Measurements from ENCODE around the gene ATAD1.
"Not testable (repeated sequence)": the region's sequence is repeated elsewhere in the genome, so short reads cannot be mapped to it uniquely, and the experiment has no call there.

The ATAD1 gene

GRCh38 chr10:87817609-87818504 is at the start of gene ATAD1:
ATAD1 (minus strand) TSS chr10:87818226; CDS start chr10:87814599, 3,627 bp downstream.
- DNase-seq (ENCODE audit: low read depth): peak; percentile 85

DNA sequence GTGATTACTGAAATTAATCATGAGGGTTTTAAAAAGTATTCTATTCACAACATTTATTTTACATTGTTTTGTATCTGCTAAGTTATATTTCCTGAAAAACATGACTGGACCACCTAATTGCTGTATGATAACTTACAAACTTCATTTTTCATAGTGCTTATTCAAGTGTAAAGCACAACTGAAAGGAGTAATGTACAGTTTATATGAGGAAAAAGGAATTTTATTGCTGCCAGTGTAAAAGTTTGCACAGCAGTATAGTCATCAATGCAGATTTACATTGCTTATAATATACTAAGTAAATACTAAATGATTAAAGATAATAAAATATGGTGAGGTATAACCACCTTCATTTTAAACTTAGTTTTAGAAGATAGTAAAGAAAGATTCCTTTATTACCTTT is 49.4 kb upstream of the ATAD1 start:
- DNase-seq (ENCODE audit: low read depth): no peak

- no peak for DNase-seq (ENCODE audit: low read depth)
Observed at GRCh38 chr10:87866412-87866974, 48.5 kb upstream of the ATAD1 start.

DNA sequence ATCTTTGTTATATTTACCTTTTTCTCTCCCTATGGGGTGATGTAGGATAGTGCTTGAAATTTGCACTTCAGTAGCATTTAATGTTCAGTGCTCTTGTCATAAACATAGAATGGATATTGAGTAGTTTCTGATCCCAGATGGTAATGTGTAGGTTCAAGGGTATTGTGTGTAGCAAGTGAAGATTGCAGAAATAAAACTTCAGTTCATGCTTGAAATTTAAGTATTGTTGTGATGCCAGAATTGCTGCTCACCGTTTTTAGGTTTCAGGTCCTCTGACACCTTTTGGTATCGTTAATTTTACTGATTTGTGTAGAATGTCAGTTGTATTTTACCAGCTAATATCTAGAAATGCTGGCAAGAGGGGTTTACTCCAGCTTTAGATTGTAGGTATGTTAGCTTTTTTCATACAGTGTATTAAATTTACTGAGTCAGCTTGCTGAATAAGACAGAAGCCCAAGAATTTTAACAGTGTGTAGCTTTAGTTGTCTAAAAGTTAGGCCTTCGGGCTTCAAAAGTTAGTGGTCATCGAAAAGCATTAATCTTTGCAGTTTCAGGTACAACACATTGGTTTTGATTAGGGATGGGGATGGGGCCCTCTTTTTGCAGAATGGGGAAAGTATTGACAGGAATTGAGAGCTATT is 47.3 kb upstream of the ATAD1 start:
- no peak for DNase-seq (ENCODE audit: low read depth)

DNA sequence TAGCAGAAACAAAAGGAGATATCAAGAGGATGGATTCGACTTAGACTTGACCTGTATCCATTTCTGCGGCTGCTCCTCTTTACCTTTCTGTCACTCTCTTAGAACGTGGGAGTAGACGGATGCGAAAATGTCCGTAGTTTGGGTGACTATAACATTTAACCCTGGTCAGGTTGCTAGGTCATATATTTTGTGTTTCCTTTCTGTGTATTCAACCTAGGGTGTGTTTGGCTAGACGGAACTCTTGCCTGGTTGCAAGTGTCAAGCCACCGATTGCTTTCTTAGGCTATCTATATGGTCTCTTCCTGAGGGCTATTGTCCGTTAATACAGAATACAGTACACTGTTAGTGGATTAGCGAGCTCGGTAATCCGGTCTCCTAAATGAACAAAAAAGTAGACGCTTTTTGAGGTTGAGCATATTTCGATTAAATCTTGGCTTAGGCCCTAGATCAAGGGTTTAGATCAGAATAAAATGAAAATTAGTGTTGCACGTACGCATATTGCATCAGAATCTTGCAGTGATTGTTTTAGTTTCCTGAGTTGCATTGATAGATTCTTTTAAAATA is 46.6 kb upstream of the ATAD1 start:
- DNase-seq (ENCODE audit: low read depth): no peak

DNA sequence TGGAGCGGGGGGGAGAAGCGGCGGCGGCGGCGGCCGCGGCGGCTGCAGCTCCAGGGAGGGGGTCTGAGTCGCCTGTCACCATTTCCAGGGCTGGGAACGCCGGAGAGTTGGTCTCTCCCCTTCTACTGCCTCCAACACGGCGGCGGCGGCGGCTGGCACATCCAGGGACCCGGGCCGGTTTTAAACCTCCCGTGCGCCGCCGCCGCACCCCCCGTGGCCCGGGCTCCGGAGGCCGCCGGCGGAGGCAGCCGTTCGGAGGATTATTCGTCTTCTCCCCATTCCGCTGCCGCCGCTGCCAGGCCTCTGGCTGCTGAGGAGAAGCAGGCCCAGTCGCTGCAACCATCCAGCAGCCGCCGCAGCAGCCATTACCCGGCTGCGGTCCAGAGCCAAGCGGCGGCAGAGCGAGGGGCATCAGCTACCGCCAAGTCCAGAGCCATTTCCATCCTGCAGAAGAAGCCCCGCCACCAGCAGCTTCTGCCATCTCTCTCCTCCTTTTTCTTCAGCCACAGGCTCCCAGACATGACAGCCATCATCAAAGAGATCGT is 46.0 kb upstream of the ATAD1 start:
- peak; percentile 7 for DNase-seq (ENCODE audit: low read depth)

DNA sequence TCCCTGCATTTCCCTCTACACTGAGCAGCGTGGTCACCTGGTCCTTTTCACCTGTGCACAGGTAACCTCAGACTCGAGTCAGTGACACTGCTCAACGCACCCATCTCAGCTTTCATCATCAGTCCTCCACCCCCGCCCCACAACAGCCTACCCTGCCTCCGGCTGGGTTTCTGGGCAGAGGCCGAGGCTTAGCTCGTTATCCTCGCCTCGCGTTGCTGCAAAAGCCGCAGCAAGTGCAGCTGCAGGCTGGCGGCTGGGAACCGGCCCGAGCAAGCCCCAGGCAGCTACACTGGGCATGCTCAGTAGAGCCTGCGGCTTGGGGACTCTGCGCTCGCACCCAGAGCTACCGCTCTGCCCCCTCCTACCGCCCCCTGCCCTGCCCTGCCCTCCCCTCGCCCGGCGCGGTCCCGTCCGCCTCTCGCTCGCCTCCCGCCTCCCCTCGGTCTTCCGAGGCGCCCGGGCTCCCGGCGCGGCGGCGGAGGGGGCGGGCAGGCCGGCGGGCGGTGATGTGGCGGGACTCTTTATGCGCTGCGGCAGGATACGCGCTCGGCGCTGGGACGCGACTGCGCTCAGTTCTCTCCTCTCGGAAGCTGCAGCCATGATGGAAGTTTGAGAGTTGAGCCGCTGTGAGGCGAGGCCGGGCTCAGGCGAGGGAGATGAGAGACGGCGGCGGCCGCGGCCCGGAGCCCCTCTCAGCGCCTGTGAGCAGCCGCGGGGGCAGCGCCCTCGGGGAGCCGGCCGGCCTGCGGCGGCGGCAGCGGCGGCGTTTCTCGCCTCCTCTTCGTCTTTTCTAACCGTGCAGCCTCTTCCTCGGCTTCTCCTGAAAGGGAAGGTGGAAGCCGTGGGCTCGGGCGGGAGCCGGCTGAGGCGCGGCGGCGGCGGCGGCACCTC is 45.3 kb upstream of the ATAD1 start, which contains the start of the genes KLLN and PTEN:
Gene KLLN (minus strand): TSS at position 481 of the 891 bp plus-strand sequence. CDS start 1,046 bp downstream, outside the sequence.
Gene PTEN (plus strand): TSS at position 573 of the 891 bp plus-strand sequence. CDS start 845 bp downstream, outside the sequence.
- peak; percentile 69 for DNase-seq (ENCODE audit: low read depth)

DNA sequence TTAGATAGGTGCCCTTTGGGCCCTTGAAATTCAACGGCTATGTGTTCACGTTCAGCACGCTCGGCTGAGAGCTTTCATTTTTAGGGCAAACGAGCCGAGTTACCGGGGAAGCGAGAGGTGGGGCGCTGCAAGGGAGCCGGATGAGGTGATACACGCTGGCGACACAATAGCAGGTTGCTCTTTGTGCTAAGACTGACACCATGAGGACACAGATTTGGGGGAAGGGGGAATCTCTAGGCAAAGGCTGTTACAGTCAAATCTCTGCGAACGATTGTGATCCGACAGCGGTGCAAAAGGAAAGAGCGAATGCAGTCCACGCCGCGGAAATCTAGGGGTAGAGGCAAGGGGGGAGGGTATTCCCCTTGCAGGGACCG is 44.6 kb upstream of the ATAD1 start:
- no peak for DNase-seq (ENCODE audit: low read depth)

GRCh38 chr10:87861953-87862678 is 44.1 kb upstream of the ATAD1 start:
- peak; percentile 87 for DNase-seq (ENCODE audit: low read depth)

DNA sequence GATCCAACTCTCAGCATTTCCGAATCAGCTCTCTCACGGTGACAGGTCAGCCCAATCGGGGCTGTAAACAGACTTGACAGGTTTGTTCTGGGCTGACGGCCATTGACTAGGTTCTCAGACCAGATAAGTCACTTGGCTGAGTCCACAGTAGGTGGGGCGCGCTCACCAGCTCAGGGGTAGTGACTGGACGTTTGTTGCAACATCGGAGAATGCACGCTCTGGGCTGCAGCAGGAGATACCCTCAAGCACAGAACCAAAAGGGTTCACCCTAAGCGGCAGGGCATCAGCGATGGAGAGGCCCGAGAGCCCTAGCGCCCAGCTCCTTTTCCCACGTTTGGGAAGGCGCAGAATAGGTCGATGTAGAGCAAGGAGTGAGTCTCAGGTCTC is 43.5 kb upstream of the ATAD1 start:
- DNase-seq (ENCODE audit: low read depth): no peak

GRCh38 chr10:87860816-87861403 is 42.9 kb upstream of the ATAD1 start:
- no peak for DNase-seq (ENCODE audit: low read depth)

- no peak for DNase-seq (ENCODE audit: low read depth)
Observed at GRCh38 chr10:87860156-87860795, 42.2 kb upstream of the ATAD1 start.

- not testable (repeated sequence) for DNase-seq (ENCODE audit: low read depth)
Observed at GRCh38 chr10:87855665-87856064, 37.6 kb upstream of the ATAD1 start.

GRCh38 chr10:87855247-87855646 is 37.2 kb upstream of the ATAD1 start:
- not testable (repeated sequence) for DNase-seq (ENCODE audit: low read depth)

- no peak for DNase-seq (ENCODE audit: low read depth)
Observed at GRCh38 chr10:87852089-87852488, 34.1 kb upstream of the ATAD1 start.

DNA sequence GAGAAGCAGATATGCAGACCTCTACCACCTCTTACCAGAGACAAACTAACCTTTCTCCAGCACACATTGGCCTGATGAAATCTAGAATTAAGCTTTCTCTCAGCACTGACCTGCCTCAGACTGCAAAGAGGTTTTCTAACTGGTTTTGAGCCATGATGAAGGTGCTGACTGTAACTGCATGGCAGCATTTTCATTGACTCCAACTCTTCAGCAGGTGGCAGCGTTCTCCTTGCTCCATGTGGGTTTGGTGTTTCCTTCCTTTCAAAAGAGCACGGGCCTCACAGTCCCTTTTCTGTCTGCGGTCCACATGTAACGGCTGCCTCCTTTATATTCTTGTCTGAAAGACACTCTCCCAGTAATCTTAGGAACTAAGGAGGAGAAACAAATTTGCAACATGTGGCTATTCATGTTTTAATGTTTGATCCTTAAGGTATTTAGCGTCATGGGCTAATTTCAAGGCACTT is 32.7 kb upstream of the ATAD1 start:
- peak; percentile 17 for DNase-seq (ENCODE audit: low read depth)

GRCh38 chr10:87849001-87849400 is 31.0 kb upstream of the ATAD1 start:
- no peak for DNase-seq (ENCODE audit: low read depth)

DNA sequence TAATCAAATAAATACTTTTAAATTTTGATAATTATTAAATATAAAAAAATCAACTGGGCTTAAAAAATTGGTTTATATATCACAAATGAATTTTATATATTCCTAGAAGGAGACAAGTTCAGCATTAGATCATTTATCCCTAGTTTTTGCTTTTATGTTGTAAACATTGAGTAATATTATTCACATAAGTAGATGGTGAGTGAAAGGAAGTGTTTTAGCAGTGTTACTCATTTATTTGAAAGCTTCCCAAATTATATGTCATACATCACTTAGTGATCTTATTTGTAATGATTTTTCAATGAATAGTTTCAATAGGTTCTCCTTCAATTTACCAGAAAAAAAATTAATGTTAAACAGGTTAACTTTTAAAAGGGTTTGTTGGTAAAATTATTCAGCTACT is 29.5 kb upstream of the ATAD1 start:
- DNase-seq (ENCODE audit: low read depth): no peak

GRCh38 chr10:87846711-87847110 is 28.7 kb upstream of the ATAD1 start:
- DNase-seq (ENCODE audit: low read depth): not testable (repeated sequence)

Data from stimulated activated CD8-positive, alpha-beta memory T cell treated with anti-CD3 and anti-CD28 coated beads, Interleukin-12 subunit alpha, Interleukin-12 subunit beta, amount 100 ng/mL, for 4 hours (primary cell).